GM18909 (cell line): Measurements from ENCODE around the gene TTF1.
"Not testable (repeated sequence)": the region's sequence is repeated elsewhere in the genome, so short reads cannot be mapped to it uniquely, and the experiment has no call there.

Experiments used
- ATAC-seq: cut with Tn5 transposase; IDR thresholded peaks from one replicate; pipeline ENCODE4 v1.9.1; 2021; ENCODE audit warnings: mild to moderate bottlenecking; ENCODE audit not compliant: unreplicated experiment, poor library complexity

TTF1 gene

GRCh38 chr9:132414731-132415130 is 8.1 kb upstream of the TTF1 start:
- ATAC-seq: no peak

GRCh38 chr9:132413926-132414325 is 7.3 kb upstream of the TTF1 start:
- no peak for ATAC-seq

GRCh38 chr9:132412089-132412488 is 5.4 kb upstream of the TTF1 start:
- ATAC-seq: no peak

- no peak for ATAC-seq
Measured at GRCh38 chr9:132411091-132411508, 4.5 kb upstream of the TTF1 start.

- ATAC-seq: no peak
Measured at GRCh38 chr9:132410642-132411041, 4.0 kb upstream of the TTF1 start.

- no peak for ATAC-seq
Measured at GRCh38 chr9:132409828-132410528, 3.3 kb upstream of the TTF1 start, which contains the start of gene CFAP77. Gene CFAP77 (plus strand): TSS chr9:132410211. CDS start chr9:132410272, 61 bp downstream.

GRCh38 chr9:132408521-132408920 is 1.9 kb upstream of the TTF1 start:
- ATAC-seq: no peak

GRCh38 chr9:132407196-132407595 is 556 bp upstream of the TTF1 start:
- ATAC-seq: no peak

- no peak for ATAC-seq
Measured at GRCh38 chr9:132404228-132404881, 2.3 kb downstream of the TTF1 start.

- ATAC-seq: no peak
Measured at GRCh38 chr9:132401824-132402223, 4.8 kb downstream of the TTF1 start.

- no peak for ATAC-seq
Measured at GRCh38 chr9:132395560-132395959, 11.1 kb downstream of the TTF1 start.

- no peak for ATAC-seq
Measured at GRCh38 chr9:132391449-132391848, 15.2 kb downstream of the TTF1 start.

GRCh38 chr9:132390966-132391365 is 15.7 kb downstream of the TTF1 start:
- ATAC-seq: no peak

- ATAC-seq: no peak
Measured at GRCh38 chr9:132387133-132387532, 19.5 kb downstream of the TTF1 start.

- peak; percentile 47 for ATAC-seq
Measured at GRCh38 chr9:132384376-132384775, 22.3 kb downstream of the TTF1 start.

GRCh38 chr9:132383462-132383883 is 23.2 kb downstream of the TTF1 start:
- ATAC-seq: peak; percentile 45

- ATAC-seq: peak; percentile 66
Measured at GRCh38 chr9:132381966-132382541, 24.6 kb downstream of the TTF1 start.

GRCh38 chr9:132378416-132378815 is 28.2 kb downstream of the TTF1 start:
- not testable (repeated sequence) for ATAC-seq

- not testable (repeated sequence) for ATAC-seq
Measured at GRCh38 chr9:132377769-132378168, 28.9 kb downstream of the TTF1 start.

GRCh38 chr9:132372177-132373095 is 34.2 kb downstream of the TTF1 start:
- ATAC-seq: no peak
